K562 (cell line): ENCODE data around the gene RNF224. TPM values are rescaled to one million over a fixed set of nuclear protein-coding genes. Genes with fewer than 3 reads are reported as not detected.
A peak's percentile ranks its signal among the peaks of the same experiment; 100 is the strongest.

Experiments used
- FIP1L1 ChIP-seq: fragments of 200-400 bp; formaldehyde crosslinking; IDR thresholded peaks from 2 replicates; pipeline ENCODE4 v1.6.1; 2018; ENCODE audit warnings: mild to moderate bottlenecking, low read depth, low read length; ENCODE audit not compliant: poor library complexity, severe bottlenecking
- REST ChIP-seq, 2 experiments: fragments of 450-650 bp; formaldehyde crosslinking in 1 of 2; IDR thresholded peaks; 2 replicates each; pipeline versions ENCODE4 v1.4.0 to v1.6.1; 2014 to 2020; ENCODE audit warnings: mild to moderate bottlenecking in 2 of 2, borderline replicate concordance in 1 of 2, low read depth in 1 of 2
- polyA plus RNA-seq, 8 experiments: library from polyadenylated mRNA; depleted of rRNA in 4 of 8; stranded (reverse) in 5 of 8; unstranded in 3 of 8; fragments of >200 nt; fragmentation: Nextera tagmentation in 2 of 8; fragmentation: Illumina TruSeq in 1 of 8; extraction: Ambion mirVana in 2 of 8; extraction: Trizol in 1 of 8; gene quantifications; 2 replicates each; pipeline versions ENCODE4 v1.2.1 to v1.2.3, GENCODE V29; 2011 to 2014; ENCODE audit warnings: inconsistent platforms in 1 of 8, missing spikeins in 1 of 8
- total RNA-seq, 7 experiments: library from RNA; depleted of rRNA in 6 of 7; stranded (reverse); fragments of >200 nt in 6 of 7; fragmentation: Illumina TruSeq in 2 of 7; extraction: Trizol in 2 of 7; gene quantifications; 2 replicates each; pipeline versions ENCODE4 v1.2.1 to v1.2.3, GENCODE V29; 2011 to 2021; ENCODE audit warnings: low replicate concordance in 1 of 7

RNF224 gene
- total and polyA plus RNA-seq, 9 of the 15 experiments (the other 6 are each of a cell fraction or from before 2014, with no cell fraction given) = not detected

GRCh38 chr9:137234055-137234697, 6.9 kb downstream of the RNF224 start (continued):
- TF ChIP-seq REST (IDR thresholded peaks at IDR 0.05; ENCODE audit: borderline replicate concordance) (no peak), REST (CRISPR knock-in tag; IDR thresholded peaks at IDR 0.05; ENCODE audit: low read depth) (0 out of 2 replicates have a peak, but pooled peaks have one; percentile 17), FIP1L1 (peak; percentile 21)
- TF ChIP-seq, all 486 proteins: peak for 8
